Naive thymus-derived CD8-positive, alpha-beta T cell (primary cell): ENCODE results near the gene C5orf22. TPM values are rescaled to one million over a fixed set of nuclear protein-coding genes. Genes with fewer than 3 reads are reported as not detected.
"Not testable (repeated sequence)": the region's sequence is repeated elsewhere in the genome, so short reads cannot be mapped to it uniquely, and the experiment has no call there.

Source experiments
- ATAC-seq, 2 donors: fragments of 150-1000 bp; cut with Tn5 transposase in 1 of 2; sonication (Bioruptor Pico), chemical (Tn5 transposase) in 1 of 2; 1 replicate in 1 of 2; 2 replicates in 1 of 2; pipeline ENCODE4 v1.10.0; 2021; ENCODE audit warnings: mild to moderate bottlenecking in 2 of 2, moderate library complexity in 2 of 2
- POLR2A ChIA-PET: fragments of 350-600 bp; sonication (Branson Sonifier 250); formaldehyde crosslinking; loops from one replicate; lab custom pipeline; 2021; ENCODE audit warnings: antibody characterized with exemption; lab: Charles Lee
- DNase-seq, 10 donors: peaks; one replicate each; pipeline versions ENCODE4 v3.0.0 to v3.0.0-alpha.2; 2020 to 2022
- H3K27ac Mint-ChIP-seq, 10 donors: one replicate each; pipeline ENCODE4 v1.8.0; 2020 to 2022; ENCODE audit warnings: mild to moderate bottlenecking in 10 of 10, mixed read lengths in 10 of 10, moderate library complexity in 4 of 10, inconsistent platforms in 1 of 10
- H3K27me3 Mint-ChIP-seq, 5 donors: one replicate each; pipeline ENCODE4 v1.8.0; 2021 to 2022; ENCODE audit warnings: mixed read lengths in 5 of 5
- H3K36me3 Mint-ChIP-seq, 3 donors: one replicate each; pipeline ENCODE4 v1.8.0; 2020 to 2022; ENCODE audit warnings: mixed read lengths in 3 of 3, mild to moderate bottlenecking in 2 of 3, inconsistent platforms in 1 of 3
- H3K4me1 Mint-ChIP-seq, 4 donors: one replicate each; pipeline ENCODE4 v1.8.0; 2021 to 2022; ENCODE audit warnings: mixed read lengths in 4 of 4
- H3K4me3 Mint-ChIP-seq, 10 donors: one replicate each; pipeline ENCODE4 v1.8.0; 2020 to 2022; ENCODE audit warnings: mild to moderate bottlenecking in 10 of 10, mixed read lengths in 10 of 10, moderate library complexity in 6 of 10, inconsistent platforms in 1 of 10
- H3K9me3 Mint-ChIP-seq, 9 donors: one replicate each; pipeline ENCODE4 v1.8.0; 2020 to 2022; ENCODE audit warnings: mixed read lengths in 9 of 9, mild to moderate bottlenecking in 3 of 9, inconsistent platforms in 1 of 9, moderate library complexity in 1 of 9
- polyA plus RNA-seq, 3 donors: library from polyadenylated mRNA; unstranded; fragments of 300-500 nt; fragmentation: Illumina TruSeq; gene quantifications; one replicate each; pipeline ENCODE4 v1.2.3, GENCODE V29; 2021
- total RNA-seq, 8 experiments: library from RNA in 2 of 8; stranded (reverse) in 2 of 8; gene quantifications; one replicate each; pipeline ENCODE4 v1.2.3 and lab custom pipeline; 2021 to 2026

C5orf22 gene
- total and polyA plus RNA-seq, 5 experiments from 2014 or later, result 15.9 to 35.7 (median 17.1) TPM

DNA sequence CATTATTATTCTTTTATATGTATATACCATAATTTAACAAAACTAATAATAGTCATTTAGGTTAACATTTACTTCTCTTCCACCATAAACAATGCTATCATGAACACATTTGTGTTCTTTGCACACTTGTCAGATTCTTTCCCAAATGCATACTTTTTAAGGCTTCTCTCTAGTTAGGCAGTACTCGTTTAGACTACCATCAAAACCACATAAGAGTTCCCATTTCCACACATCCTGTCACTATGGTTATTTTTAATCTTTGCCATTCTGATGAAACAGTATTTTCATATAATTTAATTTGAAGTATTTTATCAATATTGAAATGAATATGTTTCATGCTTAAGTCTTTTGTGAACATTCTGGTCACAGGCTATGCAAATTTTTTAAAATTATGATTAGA, 15.3 kb upstream of the C5orf22 start:
- Mint-ChIP-seq H3K36me3 (peaks cover 11 to 65% (median 31%) of the 10 kb centered on the region in 3 donors), H3K27ac (peak overlapping the region in 1 of 10 donors; percentile 5), H3K9me3 (no peaks in the 10 kb centered on the region), H3K4me1 (peaks cover 8 to 10% (median 9%) of the 10 kb centered on the region in 4 donors), H3K27me3 (no peaks in the 10 kb centered on the region), H3K4me3 (peak overlapping the region in 1 of 10 donors; percentile 30)
- DNase-seq (no peak), ATAC-seq (no peak)
- POLR2A ChIA-PET, result no interaction called here

DNA sequence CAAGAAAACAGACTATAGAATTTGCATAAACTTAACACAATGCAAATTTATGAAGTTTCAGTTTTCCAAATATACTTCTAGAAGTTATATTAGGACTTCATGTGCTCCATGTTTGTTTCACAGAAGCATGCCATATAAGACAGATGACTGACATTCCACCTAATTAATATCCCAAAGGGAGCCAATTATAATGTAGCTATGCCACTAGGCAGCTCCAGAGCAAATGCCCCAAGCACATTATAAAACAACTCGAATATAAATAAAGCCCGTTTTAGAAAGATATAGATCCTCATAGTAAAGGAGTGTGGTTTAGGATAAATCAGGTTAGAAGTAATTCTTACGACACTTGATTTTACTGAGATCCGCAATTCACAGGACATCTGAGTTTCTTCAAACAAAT, 9.1 kb upstream of the C5orf22 start:
- POLR2A ChIA-PET, result no interaction called here
- no peak for DNase-seq
- Mint-ChIP-seq H3K4me3 (no peak overlapping the region), H3K27me3 (no peaks in the 10 kb centered on the region), H3K9me3 (no peaks in the 10 kb centered on the region), H3K4me1 (peaks cover 11 to 23% (median 12%) of the 10 kb centered on the region in 4 donors), H3K36me3 (peaks cover 19 to 85% (median 41%) of the 10 kb centered on the region in 3 donors), H3K27ac (no peak overlapping the region)
- no peak for ATAC-seq

DNA sequence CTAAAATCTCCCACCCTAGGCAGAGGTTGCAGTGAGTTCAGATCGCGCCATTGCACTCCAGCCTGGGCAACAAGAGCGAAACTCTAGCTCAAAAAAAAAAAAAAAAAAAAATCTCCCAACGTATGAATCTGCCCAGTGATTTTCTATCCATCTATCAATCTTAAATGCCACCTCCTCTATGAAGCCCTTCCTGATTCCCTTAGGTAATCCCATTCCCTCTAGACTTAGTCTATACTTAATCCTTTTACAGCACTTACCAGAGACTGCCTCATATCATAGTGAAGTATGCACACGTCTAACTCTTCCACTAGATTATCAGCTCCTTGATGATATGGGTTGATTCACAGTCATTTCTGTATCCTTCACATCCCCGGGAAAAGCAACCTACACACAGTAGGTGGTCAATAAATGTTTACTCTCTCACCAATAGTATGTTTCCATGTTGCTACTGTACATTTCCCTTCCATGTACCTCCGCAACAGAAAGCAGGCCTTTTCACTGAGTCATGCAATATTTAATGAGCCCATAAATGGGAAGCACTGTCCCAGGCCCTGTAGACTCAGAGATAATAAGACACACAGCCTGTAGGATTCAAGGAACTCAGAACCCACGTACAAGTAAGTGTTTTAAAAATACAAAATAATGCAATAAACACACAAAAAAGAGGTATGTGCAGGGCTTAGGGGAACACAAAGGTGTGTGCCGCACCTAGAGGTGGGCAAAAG, 1.4 kb upstream of the C5orf22 start:
- ATAC-seq, result no peak
- DNase-seq, result no peak
- Mint-ChIP-seq H3K4me3 (peak overlapping the region; percentile 91 to 100 (median 99)), H3K27ac (peak overlapping the region in 9 of 10 donors; percentile 0 to 98 (median 94)), H3K9me3 (no peaks in the 10 kb centered on the region), H3K4me1 (peaks cover 29 to 74% (median 62%) of the 10 kb centered on the region in 4 donors), H3K36me3 (peaks cover 12 to 65% (median 19%) of the 10 kb centered on the region in 3 donors), H3K27me3 (no peaks in the 10 kb centered on the region)
- POLR2A ChIA-PET, result interaction anchor here (0.7 kb wide), 1 partner anchor 87 kb away, joined by 3 read pairs; no protein-coding TSS in a partner anchor

DNA sequence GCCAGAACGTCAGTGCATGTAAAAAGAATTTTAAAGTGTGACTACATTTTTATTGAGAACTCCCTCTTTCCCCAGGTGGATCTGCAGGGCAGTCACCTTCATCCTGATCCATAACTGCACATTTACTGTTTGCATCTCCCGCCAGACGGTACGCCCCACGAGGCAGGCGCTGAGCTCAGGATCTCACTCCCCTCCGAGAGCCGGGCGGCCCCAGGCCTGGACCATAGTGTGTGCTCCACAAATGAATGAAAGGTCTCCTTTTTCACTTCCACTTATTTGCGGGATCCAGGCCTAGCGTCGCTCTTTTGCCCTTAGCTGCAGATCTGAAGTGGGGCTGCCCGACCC, 586 bp upstream of the C5orf22 start:
- peaks cover 7 to 64% (median 20%) of the 10 kb centered on the region in 3 donors for H3K36me3 Mint-ChIP-seq

DNA sequence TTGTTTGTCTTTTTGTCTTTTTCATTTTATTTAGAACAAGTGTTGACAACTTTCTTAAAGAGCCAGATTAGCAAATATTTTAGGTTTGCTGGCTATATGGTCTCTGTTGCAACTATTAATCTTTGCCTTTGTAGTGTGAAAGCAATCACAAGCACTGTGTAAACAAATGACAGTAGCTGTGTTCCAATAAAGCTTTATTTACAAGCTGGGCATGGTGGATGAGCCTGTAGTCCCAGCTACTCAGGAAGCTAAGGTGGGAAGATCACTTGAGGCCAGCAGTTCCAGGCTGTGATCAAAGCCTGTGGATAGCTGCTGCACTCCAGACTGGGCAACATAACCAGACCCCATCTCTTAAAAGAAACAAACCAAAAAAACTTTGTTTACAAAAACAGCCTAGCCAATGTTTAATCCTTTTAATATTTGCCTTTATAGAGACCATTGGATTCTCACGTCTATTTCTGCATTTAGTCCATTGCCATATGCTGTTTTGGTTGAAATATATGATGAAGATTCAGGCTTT, 2.5 kb downstream of the C5orf22 start:
- no peaks in the 10 kb centered on the region for H3K9me3 Mint-ChIP-seq
- H3K36me3 Mint-ChIP-seq, result peaks cover 0 to 56% (median 8%) of the 10 kb centered on the region in 3 donors
- H3K27ac Mint-ChIP-seq, result peak overlapping the region in 4 of 10 donors; percentile 3 to 32 (median 18)
- DNase-seq (no peak), ATAC-seq (no peak)
- H3K4me1 Mint-ChIP-seq, result peaks cover 22 to 64% (median 54%) of the 10 kb centered on the region in 4 donors
- peak overlapping the region in 7 of 10 donors; percentile 7 to 100 (median 19) for H3K4me3 Mint-ChIP-seq
- H3K27me3 Mint-ChIP-seq, result no peaks in the 10 kb centered on the region
- POLR2A ChIA-PET, result no interaction called here

More for the DNA sequence above, 586 bp upstream of the C5orf22 start:
- H3K27ac Mint-ChIP-seq, result peak overlapping the region; percentile 93 to 98 (median 96)
- H3K4me3 Mint-ChIP-seq, result peak overlapping the region; percentile 91 to 100 (median 99)
- H3K9me3 Mint-ChIP-seq, result no peaks in the 10 kb centered on the region
- peaks cover 29 to 72% (median 64%) of the 10 kb centered on the region in 4 donors for H3K4me1 Mint-ChIP-seq
- ATAC-seq, result peak; percentile 22 to 43
- DNase-seq, result peak in 3 of 10 donors; percentile 7 to 16 (median 10)
- H3K27me3 Mint-ChIP-seq, result no peaks in the 10 kb centered on the region
- POLR2A ChIA-PET, result interaction anchor here (1.1 to 1.2 kb wide), 2 partner anchors 11 to 643 kb away, joined by 4 read pairs; partner anchors contain the start of gene GOLPH3

DNA sequence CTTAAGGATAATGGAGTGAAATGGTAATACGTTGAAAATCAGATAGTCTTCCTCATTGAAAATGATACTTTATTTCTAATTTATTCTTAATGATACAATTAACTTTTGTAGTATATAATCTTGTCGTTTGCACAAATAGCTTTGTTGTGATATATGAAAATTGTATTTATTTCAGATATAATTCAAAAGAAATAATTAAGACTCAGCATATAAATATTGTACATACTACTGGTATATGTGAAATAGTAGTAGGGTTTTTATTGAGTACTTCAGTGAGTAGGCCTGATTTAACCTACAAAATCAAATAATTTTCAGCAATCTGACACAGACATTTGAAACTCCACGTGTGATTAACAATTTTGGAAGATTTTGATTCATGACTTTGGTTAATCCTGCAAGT, 4.8 kb downstream of the C5orf22 start:
- Mint-ChIP-seq H3K9me3 (no peaks in the 10 kb centered on the region), H3K4me1 (peaks cover 14 to 42% (median 33%) of the 10 kb centered on the region in 4 donors), H3K36me3 (peaks cover 0 to 66% (median 13%) of the 10 kb centered on the region in 3 donors), H3K4me3 (no peak overlapping the region), H3K27me3 (no peaks in the 10 kb centered on the region), H3K27ac (peak overlapping the region in 1 of 10 donors; percentile 28)
- POLR2A ChIA-PET, result no interaction called here
- ATAC-seq, result no peak
- DNase-seq, result no peak

DNA sequence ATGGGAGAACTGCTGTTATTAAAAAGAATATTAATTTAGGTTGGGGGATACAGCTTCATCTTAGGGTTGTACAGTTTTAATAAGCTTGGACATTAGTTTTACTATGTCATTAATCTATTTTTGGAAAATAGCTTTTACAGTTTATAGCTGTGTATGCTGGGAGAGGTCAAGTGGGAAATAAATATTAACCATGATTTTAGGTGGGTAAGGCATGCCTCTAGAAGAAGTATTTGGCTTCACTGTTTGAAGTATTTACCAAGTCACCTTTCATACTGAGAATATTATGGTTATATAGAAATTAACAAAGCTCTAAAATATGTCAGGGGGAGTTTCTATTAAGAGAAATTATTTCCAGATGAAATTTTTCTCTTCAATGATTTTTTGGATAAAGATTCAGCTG, 5.2 kb downstream of the C5orf22 start:
- Mint-ChIP-seq H3K4me3 (no peak overlapping the region), H3K9me3 (no peaks in the 10 kb centered on the region), H3K4me1 (peaks cover 11 to 37% (median 28%) of the 10 kb centered on the region in 4 donors), H3K36me3 (peaks cover 0 to 71% (median 17%) of the 10 kb centered on the region in 3 donors), H3K27ac (peak overlapping the region in 1 of 10 donors; percentile 28), H3K27me3 (no peaks in the 10 kb centered on the region)
- DNase-seq, result no peak
- POLR2A ChIA-PET, result no interaction called here
- no peak for ATAC-seq

DNA sequence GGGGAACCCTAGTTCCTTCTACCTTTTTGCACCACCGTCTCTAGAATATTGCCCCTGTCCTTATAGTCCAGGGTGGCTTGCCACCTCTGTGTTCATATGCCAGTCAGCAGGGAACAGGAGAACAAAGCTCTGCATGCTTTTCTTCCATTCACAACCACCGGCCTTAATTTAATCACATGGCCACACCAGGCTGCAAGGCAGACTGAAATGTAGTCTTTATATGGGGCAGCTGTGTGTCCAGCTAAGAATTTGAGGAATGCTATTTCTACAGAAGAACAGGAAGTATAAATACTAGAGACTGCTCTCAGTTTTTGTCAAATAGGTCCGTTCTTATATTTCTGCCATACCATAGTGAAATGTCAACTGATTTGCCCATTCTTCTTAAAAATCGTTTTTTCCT, 5.8 kb downstream of the C5orf22 start:
- POLR2A ChIA-PET, result no interaction called here
- peaks cover 3 to 76% (median 22%) of the 10 kb centered on the region in 3 donors for H3K36me3 Mint-ChIP-seq
- peak overlapping the region in 3 of 10 donors; percentile 22 to 28 (median 27) for H3K27ac Mint-ChIP-seq
- DNase-seq, result no peak
- no peaks in the 10 kb centered on the region for H3K27me3 Mint-ChIP-seq
- no peak for ATAC-seq
- H3K4me3 Mint-ChIP-seq, result no peak overlapping the region
- H3K4me1 Mint-ChIP-seq, result peaks cover 11 to 33% (median 23%) of the 10 kb centered on the region in 4 donors
- H3K9me3 Mint-ChIP-seq, result no peaks in the 10 kb centered on the region

DNA sequence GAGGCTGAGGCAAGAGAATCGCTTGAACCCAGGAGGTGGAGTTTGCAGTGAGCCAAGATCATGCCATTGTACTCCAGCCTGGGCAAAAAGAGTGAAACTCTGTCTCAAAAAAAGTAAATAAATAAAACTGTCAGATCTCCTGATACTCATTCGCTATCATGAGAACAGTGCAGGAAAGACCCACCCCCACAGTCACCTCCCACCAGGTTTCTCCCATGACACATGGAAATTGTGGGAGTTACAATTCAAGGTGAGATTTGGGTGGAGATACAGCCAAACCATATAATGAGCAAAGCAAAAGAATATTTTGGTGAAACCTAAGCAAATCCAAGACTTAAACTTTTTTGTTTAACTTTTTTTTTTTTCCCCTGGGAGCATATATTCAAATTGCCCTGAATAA, 17.0 kb downstream of the C5orf22 start:
- H3K4me1 Mint-ChIP-seq, H3K4me3 Mint-ChIP-seq, ATAC-seq, POLR2A ChIA-PET, H3K9me3 Mint-ChIP-seq, H3K27me3 Mint-ChIP-seq, DNase-seq: not testable (repeated sequence)
- H3K36me3 Mint-ChIP-seq, result peaks cover 24 to 90% (median 63%) of the 10 kb centered on the region in 3 donors
- peak overlapping the region in 2 of 10 donors; percentile 43 to 51 for H3K27ac Mint-ChIP-seq

DNA sequence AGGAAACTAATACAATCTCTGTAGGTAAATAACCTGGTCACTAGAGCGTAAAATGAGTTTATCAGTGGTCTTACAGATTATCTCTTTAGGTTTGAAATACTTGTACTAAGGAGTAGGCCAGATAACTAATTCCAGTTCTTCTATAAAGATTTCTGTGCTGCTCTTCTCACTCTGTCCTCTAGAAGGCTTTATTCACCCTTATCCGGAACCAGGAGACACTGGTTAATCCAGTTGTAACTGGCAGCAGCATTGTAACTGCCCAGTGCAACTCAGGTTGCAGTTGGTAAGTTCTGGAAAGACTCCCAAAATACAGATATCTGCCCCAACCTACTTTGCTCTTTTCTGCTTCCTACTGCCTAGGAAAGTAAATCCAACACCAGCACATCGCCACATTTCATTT, 19.8 kb downstream of the C5orf22 start:
- H3K27me3 Mint-ChIP-seq, result no peaks in the 10 kb centered on the region
- H3K4me1 Mint-ChIP-seq, result no peaks in the 10 kb centered on the region
- ATAC-seq, result no peak
- no peaks in the 10 kb centered on the region for H3K9me3 Mint-ChIP-seq
- POLR2A ChIA-PET, result no interaction called here
- H3K4me3 Mint-ChIP-seq, result no peak overlapping the region
- no peak for DNase-seq
- peak overlapping the region in 1 of 10 donors; percentile 63 for H3K27ac Mint-ChIP-seq
- peaks cover 18 to 89% (median 60%) of the 10 kb centered on the region in 3 donors for H3K36me3 Mint-ChIP-seq

DNA sequence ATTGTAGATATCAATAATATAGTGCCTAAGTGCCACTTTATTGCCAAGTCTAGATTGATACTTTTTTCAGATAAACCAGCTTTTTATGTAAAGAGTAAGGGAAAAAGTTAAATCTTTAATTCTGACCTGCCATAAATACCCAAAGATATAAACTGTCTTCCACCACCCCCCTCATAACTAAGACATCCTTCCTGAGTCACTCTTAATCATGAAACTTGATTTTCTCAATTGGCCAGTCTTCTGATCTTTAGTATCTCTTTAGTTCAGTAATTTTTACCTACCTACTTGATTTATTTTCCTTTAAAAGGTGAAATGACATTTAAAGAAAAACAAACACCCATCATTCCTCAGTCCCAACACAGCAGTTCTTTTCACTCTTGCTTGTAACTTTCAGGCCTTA, 21.8 kb downstream of the C5orf22 start:
- DNase-seq, result no peak
- peak overlapping the region in 4 of 10 donors; percentile 2 to 48 (median 34) for H3K27ac Mint-ChIP-seq
- ATAC-seq, result no peak
- no peaks in the 10 kb centered on the region for H3K9me3 Mint-ChIP-seq
- POLR2A ChIA-PET, result interaction anchor here (0.8 kb wide), 1 partner anchor 9 kb away, joined by 3 read pairs; no protein-coding TSS in a partner anchor
- peaks cover 9 to 81% (median 46%) of the 10 kb centered on the region in 3 donors for H3K36me3 Mint-ChIP-seq
- no peaks in the 10 kb centered on the region for H3K27me3 Mint-ChIP-seq
- no peak overlapping the region for H3K4me3 Mint-ChIP-seq
- no peaks in the 10 kb centered on the region for H3K4me1 Mint-ChIP-seq

DNA sequence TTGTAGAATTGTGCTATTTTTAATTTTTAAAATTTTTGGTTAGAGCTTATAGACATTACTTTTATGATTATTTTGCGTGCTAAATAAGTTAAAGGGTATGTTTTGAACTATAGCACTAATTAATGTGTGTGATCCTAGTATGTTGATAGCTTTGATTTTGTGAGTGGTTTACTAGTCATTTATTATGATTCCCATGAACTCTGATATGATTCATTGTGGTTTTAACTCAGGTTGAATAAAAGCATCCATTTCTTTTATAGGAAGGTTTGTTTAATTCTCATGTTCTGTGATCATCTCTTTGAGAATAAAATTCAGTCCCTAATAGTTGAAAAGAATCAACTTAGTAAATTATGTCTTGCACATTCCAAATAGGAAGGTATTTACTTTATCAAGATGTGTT, 22.5 kb downstream of the C5orf22 start:
- H3K36me3 Mint-ChIP-seq, result peaks cover 9 to 76% (median 41%) of the 10 kb centered on the region in 3 donors
- DNase-seq (no peak), ATAC-seq (no peak)
- no peaks in the 10 kb centered on the region for H3K4me1 Mint-ChIP-seq
- no peaks in the 10 kb centered on the region for H3K9me3 Mint-ChIP-seq
- no peak overlapping the region for H3K27ac Mint-ChIP-seq
- POLR2A ChIA-PET, result interaction anchor here (0.8 kb wide), 1 partner anchor 10 kb away, joined by 3 read pairs; no protein-coding TSS in a partner anchor
- no peak overlapping the region for H3K4me3 Mint-ChIP-seq
- H3K27me3 Mint-ChIP-seq, result no peaks in the 10 kb centered on the region

DNA sequence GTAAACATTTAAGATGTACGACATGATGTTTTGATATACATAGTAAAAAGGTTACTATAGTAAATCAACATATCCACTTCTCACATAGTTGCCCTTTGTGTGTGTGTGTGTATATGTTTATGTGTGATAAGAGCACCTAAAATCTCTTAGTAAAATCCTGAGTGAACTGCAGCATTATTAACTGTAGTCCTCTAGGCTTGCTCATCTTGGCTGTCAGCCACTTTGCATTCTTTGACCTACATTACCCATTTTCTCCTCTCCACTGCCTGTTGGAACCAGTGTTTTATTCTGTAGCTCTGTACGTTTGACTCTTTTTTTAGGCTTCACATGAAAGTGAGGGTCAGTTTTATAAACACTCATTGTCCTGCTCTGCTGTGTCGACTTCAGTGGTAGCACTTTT, 24.4 kb downstream of the C5orf22 start:
- Mint-ChIP-seq H3K4me3 (no peak overlapping the region), H3K9me3 (no peaks in the 10 kb centered on the region), H3K36me3 (peaks cover 9 to 60% (median 35%) of the 10 kb centered on the region in 3 donors), H3K4me1 (no peaks in the 10 kb centered on the region), H3K27ac (no peak overlapping the region), H3K27me3 (no peaks in the 10 kb centered on the region)
- no peak for DNase-seq
- POLR2A ChIA-PET, result no interaction called here
- no peak for ATAC-seq
